Fibroblast of lung (primary cell): ENCODE results near the gene CACNA2D3. TPM values are rescaled to one million over a fixed set of nuclear protein-coding genes. Genes with fewer than 3 reads are reported as not detected.

ENCODE experiments used
- DNase-seq, 2 donors: peaks; one replicate each; pipeline versions ENCODE4 v3.0.0 to v3.0.0-alpha.2; 2010; ENCODE audit warnings: low read depth in 2 of 2
- H2AFZ ChIP-seq: 2 replicates; pipeline ENCODE4 v1.5.1; 2012; ENCODE audit warnings: low read length, control low read depth, inconsistent platforms
- H3K27ac ChIP-seq: 2 replicates; pipeline ENCODE4 v1.5.1; 2011; ENCODE audit warnings: low read length, control low read depth; ENCODE audit not compliant: insufficient read depth
- H3K27me3 ChIP-seq: 2 replicates; pipeline ENCODE4 v1.5.1; 2011; ENCODE audit warnings: mild to moderate bottlenecking, low read length; ENCODE audit not compliant: control insufficient read depth, insufficient read depth
- H3K36me3 ChIP-seq: 2 replicates; pipeline ENCODE4 v1.5.1; 2011; ENCODE audit warnings: low read length; ENCODE audit not compliant: control insufficient read depth, insufficient read depth
- H3K4me1 ChIP-seq: 2 replicates; pipeline ENCODE4 v1.5.1; 2011; ENCODE audit warnings: low read length; ENCODE audit not compliant: control insufficient read depth, insufficient read depth; ENCODE audit errors: extremely low read depth
- H3K4me2 ChIP-seq: 2 replicates; pipeline ENCODE4 v1.5.1; 2011; ENCODE audit warnings: low read length, control low read depth; ENCODE audit not compliant: insufficient read depth; ENCODE audit errors: extremely low read depth
- H3K4me3 ChIP-seq, 4 experiments: fragments of 200-600 bp in 1 of 4; sonication (generic) in 1 of 4; replicated peaks in 1 of 4; 2 replicates each; pipeline ENCODE4 v1.5.1; 2011 to 2016; ENCODE audit warnings: low read length in 4 of 4, low read depth in 3 of 4, mild to moderate bottlenecking in 3 of 4, control low read depth in 2 of 4, inconsistent platforms in 1 of 4, mixed read lengths in 1 of 4; ENCODE audit not compliant: insufficient read depth in 1 of 4; ENCODE audit errors: control extremely low read depth in 1 of 4
- H3K79me2 ChIP-seq: 2 replicates; pipeline ENCODE4 v1.5.1; 2012; ENCODE audit warnings: mild to moderate bottlenecking, low read length, inconsistent platforms; ENCODE audit not compliant: control insufficient read depth, insufficient read depth
- H3K9ac ChIP-seq: 2 replicates; pipeline ENCODE4 v1.5.1; 2011; ENCODE audit warnings: mild to moderate bottlenecking, low read length, control low read depth; ENCODE audit not compliant: insufficient read depth
- H3K9me3 ChIP-seq: 2 replicates; pipeline ENCODE4 v1.5.1; 2012; ENCODE audit warnings: low read depth, low read length; ENCODE audit not compliant: control insufficient read depth, insufficient read depth
- H4K20me1 ChIP-seq: 2 replicates; pipeline ENCODE4 v1.5.1; 2011; ENCODE audit warnings: low read length; ENCODE audit not compliant: control insufficient read depth, insufficient read depth; ENCODE audit errors: extremely low read depth
- CTCF ChIP-seq, 2 donors: IDR thresholded peaks in 1 of 2; conservative IDR thresholded peaks in 1 of 2; 1 replicate in 1 of 2; 2 replicates in 1 of 2; pipeline ENCODE4 v1.5.1; 2011 to 2012; ENCODE audit warnings: low read length in 2 of 2, control low read depth in 1 of 2, inconsistent platforms in 1 of 2, low read depth in 1 of 2, mild to moderate bottlenecking in 1 of 2
- EZH2 ChIP-seq: IDR thresholded peaks from 2 replicates; pipeline ENCODE4 v1.5.1; 2012; ENCODE audit warnings: low read length, control low read depth, mild to moderate bottlenecking; ENCODE audit errors: missing control alignments
- polyA plus RNA-seq, 2 donors: library from polyadenylated mRNA; depleted of rRNA in 1 of 2; stranded (reverse) in 1 of 2; unstranded in 1 of 2; fragments of >200 nt; gene quantifications; 2 replicates each; pipeline ENCODE4 v1.2.1, GENCODE V29; 2011 to 2012; ENCODE audit warnings: missing spikeins in 1 of 2
- total RNA-seq: library from RNA; depleted of rRNA; stranded (reverse); fragments of >200 nt; gene quantifications from 2 replicates; pipeline ENCODE4 v1.2.1, GENCODE V29; 2014

The CACNA2D3 gene
- total and polyA plus RNA-seq, 2 donors (not counting 1 experiment from before 2014, with no cell fraction given), result 1.8 to 11.5 TPM

- peaks cover 2% of the 10 kb centered on the region for H3K27me3 ChIP-seq
- H3K27ac ChIP-seq, result no peak overlapping the region
- peaks cover 2% of the 10 kb centered on the region for H3K4me1 ChIP-seq
- no peak overlapping the region for H3K4me2 ChIP-seq
- no peaks in the 10 kb centered on the region for H4K20me1 ChIP-seq
- no peaks in the 10 kb centered on the region for H3K36me3 ChIP-seq
- no peak overlapping the region for H2AFZ ChIP-seq
- DNase-seq, result no peak
- H3K4me3 ChIP-seq, result no peak overlapping the region
- H3K79me2 ChIP-seq, result no peaks in the 10 kb centered on the region
- H3K9ac ChIP-seq, result no peak overlapping the region
- TF ChIP-seq CTCF (conservative IDR thresholded peaks at IDR 0.05 in 1 of 2, IDR thresholded peaks at IDR 0.05 in 1 of 2; ENCODE audit: low read depth in 1 of 2, low read length in 2 of 2) (no peak), EZH2 (no peak)
- H3K9me3 ChIP-seq, result no peaks in the 10 kb centered on the region
Measured at GRCh38 chr3:55085231-55085630, 962.9 kb downstream of the CACNA2D3 start.

GRCh38 chr3:55089211-55089610 lies 966.9 kb downstream of the CACNA2D3 start:
- peak; percentile 42 to 71 for DNase-seq
- peaks cover 5% of the 10 kb centered on the region for H3K4me1 ChIP-seq
- H3K27ac ChIP-seq, result no peak overlapping the region
- H3K9ac ChIP-seq, result no peak overlapping the region
- H3K27me3 ChIP-seq, result peaks cover 2% of the 10 kb centered on the region
- H2AFZ ChIP-seq, result no peak overlapping the region
- H3K9me3 ChIP-seq, result no peaks in the 10 kb centered on the region
- no peak overlapping the region for H3K4me3 ChIP-seq
- TF ChIP-seq CTCF (conservative IDR thresholded peaks at IDR 0.05 in 1 of 2, IDR thresholded peaks at IDR 0.05 in 1 of 2; ENCODE audit: low read depth in 1 of 2, low read length in 2 of 2) (no peak), EZH2 (no peak)
- no peaks in the 10 kb centered on the region for H3K36me3 ChIP-seq
- H3K79me2 ChIP-seq, result no peaks in the 10 kb centered on the region
- no peaks in the 10 kb centered on the region for H4K20me1 ChIP-seq
- no peak overlapping the region for H3K4me2 ChIP-seq

GRCh38 chr3:55090291-55090690 lies 967.9 kb downstream of the CACNA2D3 start:
- H2AFZ ChIP-seq, result no peak overlapping the region
- H3K27me3 ChIP-seq, result peaks cover 2% of the 10 kb centered on the region
- no peak overlapping the region for H3K4me2 ChIP-seq
- H3K27ac ChIP-seq, result no peak overlapping the region
- TF ChIP-seq EZH2 (no peak), CTCF (conservative IDR thresholded peaks at IDR 0.05 in 1 of 2, IDR thresholded peaks at IDR 0.05 in 1 of 2; ENCODE audit: low read depth in 1 of 2, low read length in 2 of 2) (no peak)
- no peak overlapping the region for H3K9ac ChIP-seq
- H4K20me1 ChIP-seq, result no peaks in the 10 kb centered on the region
- H3K4me1 ChIP-seq, result peaks cover 5% of the 10 kb centered on the region
- H3K4me3 ChIP-seq, result no peak overlapping the region
- H3K36me3 ChIP-seq, result no peaks in the 10 kb centered on the region
- no peaks in the 10 kb centered on the region for H3K9me3 ChIP-seq
- DNase-seq, result no peak
- no peaks in the 10 kb centered on the region for H3K79me2 ChIP-seq
